Nephron progenitor cell (in vitro differentiated cells): Measurements from ENCODE around the gene BCAP31.

Experiments
- DNase-seq: peaks from one replicate; pipeline ENCODE4 v3.0.0; 2021
- H3K27ac Mint-ChIP-seq: 2 replicates; pipeline ENCODE4 v1.8.0; 2021; ENCODE audit warnings: mild to moderate bottlenecking, moderate library complexity, mixed read lengths
- H3K27me3 Mint-ChIP-seq: 2 replicates; pipeline ENCODE4 v1.8.0; 2021; ENCODE audit warnings: mild to moderate bottlenecking, low read depth, mixed read lengths; ENCODE audit not compliant: poor library complexity
- H3K36me3 Mint-ChIP-seq: 2 replicates; pipeline ENCODE4 v1.8.0; 2021; ENCODE audit warnings: low read depth, mixed read lengths
- H3K4me1 Mint-ChIP-seq: 2 replicates; pipeline ENCODE4 v1.8.0; 2021; ENCODE audit warnings: mixed read lengths
- H3K4me3 Mint-ChIP-seq: 2 replicates; pipeline ENCODE4 v1.8.0; 2021; ENCODE audit warnings: mild to moderate bottlenecking, moderate library complexity, mixed read lengths
- H3K9me3 Mint-ChIP-seq: 2 replicates; pipeline ENCODE4 v1.8.0; 2021; ENCODE audit warnings: mild to moderate bottlenecking, moderate library complexity, mixed read lengths
- CTCF ChIP-seq: fragments of 200-600 bp; sonication (generic); IDR thresholded peaks from 2 replicates; pipeline ENCODE4 v1.5.0; 2021; ENCODE audit warnings: antibody characterized with exemption

Gene BCAP31

DNA sequence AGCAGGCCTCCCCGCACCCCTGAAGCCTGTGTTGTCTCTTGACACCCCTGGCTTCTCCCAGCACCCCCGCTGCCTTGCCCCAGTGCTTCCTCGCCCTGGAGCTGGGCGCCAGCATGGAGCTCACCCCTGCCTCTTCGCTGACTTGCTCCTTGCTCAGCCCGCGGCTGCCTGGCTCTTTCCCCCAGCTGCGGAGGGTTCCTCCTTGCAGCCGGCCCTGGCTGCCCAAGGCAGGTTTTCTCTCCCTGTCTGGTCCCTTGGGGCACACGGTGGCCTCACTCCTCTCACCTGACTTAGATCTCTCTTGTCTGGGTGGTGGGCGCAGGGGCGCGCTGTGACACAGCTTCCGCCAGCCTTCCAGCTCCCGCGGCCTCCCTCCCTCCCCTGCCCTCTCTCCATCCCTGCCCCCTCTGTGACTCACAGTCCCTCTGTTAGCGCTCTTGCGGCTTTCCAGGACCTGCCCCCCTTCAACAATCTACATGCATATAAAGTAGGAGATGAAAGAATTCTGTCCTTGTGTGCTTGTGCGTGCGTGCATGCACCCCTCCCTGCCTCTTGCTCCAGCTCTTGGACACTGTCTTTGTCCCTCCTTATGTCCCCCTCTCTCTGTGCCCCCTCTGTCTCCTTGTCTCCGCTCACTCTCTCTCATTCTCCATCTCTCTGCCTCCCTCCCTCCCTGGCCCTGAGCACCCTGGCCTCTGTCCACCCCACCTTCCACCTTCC lies 42.1 kb upstream of the BCAP31 start:
- H3K27me3 Mint-ChIP-seq = peaks cover 6% of the 10 kb centered on the region
- peaks cover 43% of the 10 kb centered on the region for H3K9me3 Mint-ChIP-seq
- H3K27ac Mint-ChIP-seq = no peak overlapping the region
- TF ChIP-seq CTCF = no peak
- no peak for DNase-seq
- H3K4me1 Mint-ChIP-seq = peaks cover 7% of the 10 kb centered on the region
- no peaks in the 10 kb centered on the region for H3K36me3 Mint-ChIP-seq
- H3K4me3 Mint-ChIP-seq = no peak overlapping the region

DNA sequence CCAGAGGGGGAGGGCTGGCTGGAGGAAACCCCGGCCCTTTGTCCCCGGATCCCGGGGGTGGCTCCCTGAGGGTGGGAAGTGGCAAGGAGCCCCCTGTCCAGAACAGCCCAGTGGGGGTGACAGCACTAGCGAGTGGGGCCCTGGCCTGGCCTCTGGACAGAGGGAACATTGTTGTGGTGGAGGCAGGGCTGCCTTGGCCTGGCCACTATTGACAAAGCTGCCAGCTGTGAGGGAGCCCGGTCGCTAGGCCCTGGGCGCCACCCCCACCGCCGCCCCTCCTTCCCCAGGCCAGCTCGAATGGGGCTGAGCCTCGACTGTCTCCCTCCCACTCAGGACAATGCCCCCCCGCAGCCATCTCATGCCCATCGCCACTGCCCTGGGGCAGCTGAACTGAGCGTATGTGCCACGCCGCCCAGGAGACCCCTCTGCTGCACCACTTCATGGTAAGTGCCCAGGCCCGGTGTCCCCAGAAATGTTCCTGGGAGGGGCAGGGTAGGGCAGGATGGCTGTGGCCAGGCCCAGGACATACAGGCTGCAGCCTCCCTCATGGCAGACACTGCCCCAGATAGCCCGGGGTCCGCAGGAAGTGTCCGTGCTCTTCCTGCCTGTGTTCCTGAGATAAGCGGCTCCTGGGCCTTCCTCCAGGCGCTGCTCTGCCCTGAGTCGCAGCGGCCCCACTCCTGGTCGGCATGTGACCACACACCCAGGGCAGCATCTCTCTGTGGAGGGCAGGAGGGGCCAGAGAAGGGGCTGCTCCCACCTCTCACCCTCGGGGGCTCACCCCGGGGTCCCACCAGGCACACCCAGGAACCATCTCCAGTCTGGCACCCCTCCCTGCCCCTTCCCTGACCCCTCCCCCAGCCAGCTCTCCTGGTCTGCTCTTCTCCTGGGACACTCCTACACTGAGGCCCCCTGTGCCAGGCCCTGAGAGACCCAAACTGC lies 41.2 kb upstream of the BCAP31 start:
- TF ChIP-seq CTCF = no peak
- DNase-seq = no peak
- Mint-ChIP-seq H3K4me3 (no peak overlapping the region), H3K27ac (no peak overlapping the region), H3K27me3 (peaks cover 10% of the 10 kb centered on the region), H3K4me1 (peaks cover 7% of the 10 kb centered on the region), H3K36me3 (no peaks in the 10 kb centered on the region), H3K9me3 (peaks cover 46% of the 10 kb centered on the region)

DNA sequence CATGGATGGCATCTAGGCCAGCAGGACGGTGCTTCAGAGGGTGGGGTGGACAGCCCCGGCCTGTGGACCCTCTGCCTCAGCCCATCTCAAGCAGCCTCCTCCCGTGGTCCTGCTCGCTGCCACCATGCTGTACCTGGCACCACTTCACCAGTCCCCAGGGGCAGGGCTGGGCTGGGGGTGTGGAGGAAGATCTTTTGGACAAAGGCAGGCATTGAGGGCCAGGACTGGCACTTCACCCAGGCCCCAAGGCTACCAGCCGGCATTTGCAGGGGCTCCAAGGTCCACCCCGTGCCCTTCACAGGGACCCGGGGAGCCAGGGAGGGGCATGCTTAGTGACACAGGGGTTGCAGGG lies 40.6 kb upstream of the BCAP31 start:
- no peak for DNase-seq
- peaks cover 45% of the 10 kb centered on the region for H3K9me3 Mint-ChIP-seq
- peaks cover 7% of the 10 kb centered on the region for H3K4me1 Mint-ChIP-seq
- no peak overlapping the region for H3K27ac Mint-ChIP-seq
- no peaks in the 10 kb centered on the region for H3K36me3 Mint-ChIP-seq
- H3K27me3 Mint-ChIP-seq = peaks cover 9% of the 10 kb centered on the region
- no peak overlapping the region for H3K4me3 Mint-ChIP-seq
- no peak for TF ChIP-seq CTCF

DNA sequence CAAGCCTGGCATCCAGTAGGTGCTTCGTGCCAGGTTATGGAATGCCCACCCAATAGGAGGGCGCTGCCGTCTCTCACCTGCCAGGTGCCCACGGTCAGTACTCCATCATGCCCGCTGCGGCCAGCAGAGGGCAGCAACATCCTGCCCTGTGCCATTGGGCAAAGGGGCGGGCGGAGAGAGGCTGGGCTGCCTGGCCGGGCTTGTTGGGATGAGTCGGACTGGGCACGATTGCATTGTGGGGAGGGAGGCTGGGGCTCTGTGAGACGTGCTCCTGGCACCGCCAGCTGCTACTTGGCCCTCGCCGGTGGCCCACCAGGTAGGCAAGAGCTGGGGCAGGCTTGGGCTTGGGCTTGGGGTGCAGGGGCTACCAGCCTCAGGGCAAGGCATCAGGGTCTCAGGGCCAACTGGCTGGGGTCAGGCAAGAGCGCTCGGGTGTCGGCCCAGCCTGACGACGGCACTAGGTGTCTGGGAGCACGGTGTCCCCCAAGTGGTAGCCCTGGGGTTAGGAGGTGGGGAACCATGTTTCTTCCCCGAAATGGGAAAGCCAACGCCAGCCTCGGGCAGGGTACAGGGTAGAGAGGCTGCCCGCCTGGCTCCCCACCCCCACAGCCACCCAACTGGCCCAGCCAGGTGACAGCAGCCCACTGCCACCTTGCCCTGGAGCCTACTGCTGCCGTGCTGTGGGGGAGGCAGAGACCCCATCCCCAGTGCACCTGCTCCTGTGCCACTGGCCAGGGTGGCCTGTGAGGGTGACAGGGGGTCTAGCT lies 40.0 kb upstream of the BCAP31 start, which contains the start of gene PLXNB3:
Gene PLXNB3, plus strand, starts transcription at position 261 of the 767 bp plus-strand sequence. CDS start 1,287 bp downstream, outside the sequence.
- H3K27ac Mint-ChIP-seq = no peak within 1 kb of the TSS
- no peaks in the 10 kb centered on the region for H3K36me3 Mint-ChIP-seq
- peak; percentile 63 for TF ChIP-seq CTCF
- H3K4me3 Mint-ChIP-seq = no peak within 1 kb of the TSS
- DNase-seq = peak; percentile 74
- peaks cover 11% of the 10 kb centered on the region for H3K27me3 Mint-ChIP-seq
- H3K9me3 Mint-ChIP-seq = peaks cover 46% of the 10 kb centered on the region
- peaks cover 7% of the 10 kb centered on the region for H3K4me1 Mint-ChIP-seq

- Mint-ChIP-seq H3K27me3 (peaks cover 11% of the 10 kb centered on the region), H3K4me1 (peaks cover 7% of the 10 kb centered on the region), H3K9me3 (peaks cover 46% of the 10 kb centered on the region), H3K27ac (no peak overlapping the region), H3K36me3 (no peaks in the 10 kb centered on the region), H3K4me3 (no peak overlapping the region)
- DNase-seq = no peak
- TF ChIP-seq CTCF = no peak
Observed at GRCh38 chrX:153763298-153763932, 39.2 kb upstream of the BCAP31 start.
